SK-MEL-5 (cell line): ENCODE data around the gene HAUS5. TPM values are rescaled to one million over a fixed set of nuclear protein-coding genes. Genes with fewer than 3 reads are reported as not detected.
"Not testable (repeated sequence)": the region's sequence is repeated elsewhere in the genome, so short reads cannot be mapped to it uniquely, and the experiment has no call there.

Source experiments
- DNase-seq: peaks from one replicate; pipeline ENCODE4 v3.0.0-alpha.2; 2016; ENCODE audit warnings: low read depth, low spot score
- in situ Hi-C: cut with HindIII; loops from 2 replicates; pipeline ENCODE4 v1.10.0; 2016; ENCODE audit warnings: low sequenced_read_pairs, high pct_unique_total_duplicates, low pct_unique_long_range_greater_than_20kb
- polyA plus RNA-seq, 2 experiments: library from polyadenylated mRNA; depleted of rRNA; stranded (reverse); fragments of >200 nt; gene quantifications; 2 replicates each; pipeline ENCODE4 v1.2.3, GENCODE V29; 2015
- total RNA-seq: library from RNA; depleted of rRNA; stranded (reverse); fragments of >200 nt; shearing (Covaris generic); gene quantifications from 2 replicates; pipeline ENCODE4 v1.2.3, GENCODE V29; 2014; rRNA removed

Gene HAUS5
- total RNA-seq = 9.2 and 11.1 TPM in 2 replicates
- polyA plus RNA-seq (2015; cell fraction: cytosol; rRNA removed) = 13.0 TPM in 2 replicates
- polyA plus RNA-seq (2015; cell fraction: nucleus; rRNA removed) = 85.6 and 110 TPM in 2 replicates

GRCh38 chr19:35612559-35613321 lies at the start of gene HAUS5:
Gene HAUS5, plus strand, starts transcription at chr19:35612735. Its CDS starts 60 bp downstream, at chr19:35612795.
- DNase-seq = peak; percentile 87
- in situ Hi-C loops = no loop called here

- no peak for DNase-seq
- in situ Hi-C loops = no loop called here
These were observed 49.8 kb upstream of the HAUS5 start for GRCh38 chr19:35562776-35563175.

- in situ Hi-C loops = no loop called here
- no peak for DNase-seq
These were observed 49.2 kb upstream of the HAUS5 start, which contains the start of gene ATP4A for GRCh38 chr19:35563207-35563829. Gene ATP4A, minus strand, starts transcription at chr19:35563658. Its CDS starts 29 bp downstream, at chr19:35563629.

- in situ Hi-C loops = no loop called here
- DNase-seq = no peak
These were observed 47.3 kb upstream of the HAUS5 start for GRCh38 chr19:35565016-35565856.

- in situ Hi-C loops = no loop called here
- no peak for DNase-seq
These were observed 45.8 kb upstream of the HAUS5 start for GRCh38 chr19:35566738-35567137.

- DNase-seq = no peak
- in situ Hi-C loops = no loop called here
These were observed 43.2 kb upstream of the HAUS5 start for GRCh38 chr19:35569281-35569781.

GRCh38 chr19:35571406-35571965 lies 41.0 kb upstream of the HAUS5 start:
- in situ Hi-C loops = no loop called here
- no peak for DNase-seq

- in situ Hi-C loops = no loop called here
These were observed 34.6 kb upstream of the HAUS5 start for GRCh38 chr19:35577918-35578317.

GRCh38 chr19:35578707-35579106 lies 33.8 kb upstream of the HAUS5 start:
- no peak for DNase-seq
- in situ Hi-C loops = no loop called here

More at GRCh38 chr19:35577918-35578317, 34.6 kb upstream of the HAUS5 start:
- DNase-seq = no peak

- in situ Hi-C loops = no loop called here
- DNase-seq = no peak
These were observed 29.8 kb upstream of the HAUS5 start for GRCh38 chr19:35582760-35583159.

GRCh38 chr19:35585848-35586247 lies 26.7 kb upstream of the HAUS5 start, which contains the start of gene PMIS2:
Gene PMIS2, plus strand, starts transcription at chr19:35586173. Its CDS starts 87 bp downstream, at chr19:35586260.
- DNase-seq = peak; percentile 39

GRCh38 chr19:35587321-35587720 lies 25.2 kb upstream of the HAUS5 start:
- DNase-seq = no peak
- in situ Hi-C loops = no loop called here

More at GRCh38 chr19:35585848-35586247, 26.7 kb upstream of the HAUS5 start, which contains the start of gene PMIS2:
- in situ Hi-C loops = no loop called here

- in situ Hi-C loops = no loop called here
- no peak for DNase-seq
These were observed 21.7 kb upstream of the HAUS5 start for GRCh38 chr19:35590875-35591274.

- in situ Hi-C loops = no loop called here
- peak; percentile 59 for DNase-seq
These were observed 20.3 kb upstream of the HAUS5 start for GRCh38 chr19:35592226-35592625.

GRCh38 chr19:35595026-35595425 lies 17.5 kb upstream of the HAUS5 start:
- DNase-seq, in situ Hi-C loops: not testable (repeated sequence)

GRCh38 chr19:35595928-35596327 lies 16.6 kb upstream of the HAUS5 start:
- DNase-seq = no peak
- in situ Hi-C loops = no loop called here

- DNase-seq = peak; percentile 54
- in situ Hi-C loops = no loop called here
These were observed 16.1 kb upstream of the HAUS5 start for GRCh38 chr19:35596366-35596999.
